ENCODE measurements around the gene ASS1. TPM values are rescaled to one million over a fixed set of nuclear protein-coding genes. Genes with fewer than 3 reads are reported as not detected.

ASS1 gene
- total and polyA plus RNA-seq, 2 of the 13 experiments (the other 11 are each of a cell fraction or from before 2014, with no cell fraction given) = 77.6 to 122 TPM

DNA sequence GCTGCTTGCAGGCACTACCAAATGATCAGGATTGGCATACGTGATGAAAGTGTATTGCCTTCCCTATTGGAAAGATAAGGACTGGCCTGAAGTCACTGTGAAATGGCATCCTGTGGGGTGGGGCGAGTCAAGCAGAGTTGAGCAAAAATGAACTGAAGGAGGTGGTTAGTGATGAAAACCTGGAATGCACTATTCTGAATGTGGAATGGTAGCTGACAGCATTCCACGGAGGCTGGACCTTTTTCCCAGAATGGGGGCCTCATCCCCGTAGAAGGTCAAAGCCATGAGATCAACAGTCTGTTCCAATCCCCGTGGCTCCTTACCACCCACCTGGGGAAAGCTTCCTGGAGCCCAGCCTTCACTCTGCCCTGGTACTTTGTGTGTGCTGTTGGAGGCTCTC lies 37.7 kb downstream of the ASS1 start:
- no peak overlapping the region for H3K27ac ChIP-seq (ENCODE audit: extremely low read length, insufficient read depth, low read length)
- H3K9me3 ChIP-seq (ENCODE audit: low read length) = no peaks in the 10 kb centered on the region
- H4K20me1 ChIP-seq (ENCODE audit: insufficient read depth, low read length) = no peaks in the 10 kb centered on the region
- no peaks in the 10 kb centered on the region for H3K79me2 ChIP-seq (ENCODE audit: insufficient read depth, low read length)
- FAIRE-seq (no peak), DNase-seq (ENCODE audit: low spot score) (no peak), ATAC-seq (no peak)
- H3K4me2 ChIP-seq (ENCODE audit: low read depth, low read length) = no peak overlapping the region
- TF ChIP-seq ZNF557 (CRISPR knock-in tag; IDR thresholded peaks at IDR 0.05) = no peak
- TF ChIP-seq, protein P1, sequence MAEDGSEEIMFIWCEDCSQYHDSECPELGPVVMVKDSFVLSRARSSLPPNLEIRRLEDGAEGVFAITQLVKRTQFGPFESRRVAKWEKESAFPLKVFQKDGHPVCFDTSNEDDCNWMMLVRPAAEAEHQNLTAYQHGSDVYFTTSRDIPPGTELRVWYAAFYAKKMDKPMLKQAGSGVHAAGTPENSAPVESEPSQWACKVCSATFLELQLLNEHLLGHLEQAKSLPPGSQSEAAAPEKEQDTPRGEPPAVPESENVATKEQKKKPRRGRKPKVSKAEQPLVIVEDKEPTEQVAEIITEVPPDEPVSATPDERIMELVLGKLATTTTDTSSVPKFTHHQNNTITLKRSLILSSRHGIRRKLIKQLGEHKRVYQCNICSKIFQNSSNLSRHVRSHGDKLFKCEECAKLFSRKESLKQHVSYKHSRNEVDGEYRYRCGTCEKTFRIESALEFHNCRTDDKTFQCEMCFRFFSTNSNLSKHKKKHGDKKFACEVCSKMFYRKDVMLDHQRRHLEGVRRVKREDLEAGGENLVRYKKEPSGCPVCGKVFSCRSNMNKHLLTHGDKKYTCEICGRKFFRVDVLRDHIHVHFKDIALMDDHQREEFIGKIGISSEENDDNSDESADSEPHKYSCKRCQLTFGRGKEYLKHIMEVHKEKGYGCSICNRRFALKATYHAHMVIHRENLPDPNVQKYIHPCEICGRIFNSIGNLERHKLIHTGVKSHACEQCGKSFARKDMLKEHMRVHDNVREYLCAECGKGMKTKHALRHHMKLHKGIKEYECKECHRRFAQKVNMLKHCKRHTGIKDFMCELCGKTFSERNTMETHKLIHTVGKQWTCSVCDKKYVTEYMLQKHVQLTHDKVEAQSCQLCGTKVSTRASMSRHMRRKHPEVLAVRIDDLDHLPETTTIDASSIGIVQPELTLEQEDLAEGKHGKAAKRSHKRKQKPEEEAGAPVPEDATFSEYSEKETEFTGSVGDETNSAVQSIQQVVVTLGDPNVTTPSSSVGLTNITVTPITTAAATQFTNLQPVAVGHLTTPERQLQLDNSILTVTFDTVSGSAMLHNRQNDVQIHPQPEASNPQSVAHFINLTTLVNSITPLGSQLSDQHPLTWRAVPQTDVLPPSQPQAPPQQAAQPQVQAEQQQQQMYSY (CRISPR knock-in tag; IDR thresholded peaks at IDR 0.05) = peak; percentile 58; the same call in 1 of the 2 replicates
- POLR2A ChIA-PET = no interaction called here
- no peaks in the 10 kb centered on the region for H3K27me3 ChIP-seq (ENCODE audit: control insufficient read depth in 1 of 2, insufficient read depth in 2 of 2, low read length in 2 of 2)
- no TSS peak for BruUV-seq (replicated peaks)
- in situ Hi-C loops (cut with HindIII; ENCODE audit: extremely low pct_ligation_motif_present, low pct_unique_long_range_greater_than_20kb) (no loop called here), intact Hi-C loops (cut with micrococcal nuclease; ENCODE audit: unreplicated experiment) (no loop called here)
- H3K36me3 ChIP-seq (replicated peaks in 1 of 2; ENCODE audit: control insufficient read depth in 1 of 2, insufficient read depth in 2 of 2, low read length in 2 of 2) = 0 out of 5 replicates have a peak, but pooled peaks cover 0 to 1% of the 10 kb centered on the region in 2 experiments
- H3K9ac ChIP-seq (ENCODE audit: insufficient read depth, low read depth, low read length) = no peak overlapping the region
- no peaks in the 10 kb centered on the region for H3K4me1 ChIP-seq (ENCODE audit: insufficient read depth, low read length)
- no peak overlapping the region for H2AFZ ChIP-seq (ENCODE audit: low read length)
- 93% methylated on average over 5 of the region's 5 CpGs for WGBS (ENCODE audit: low lambda C conversion rate)
- CTCF ChIA-PET (ENCODE audit: low intra/inter-chr PET ratio, low total read pairs) = interaction anchor here (0.9 kb wide), 1 partner anchor 22 kb away, joined by 3 read pairs; no protein-coding TSS in a partner anchor
- no peak overlapping the region for H3K4me3 ChIP-seq (replicated peaks in 1 of 3; ENCODE audit: insufficient read depth in 1 of 3, low read depth in 2 of 3, low read length in 3 of 3)

DNA sequence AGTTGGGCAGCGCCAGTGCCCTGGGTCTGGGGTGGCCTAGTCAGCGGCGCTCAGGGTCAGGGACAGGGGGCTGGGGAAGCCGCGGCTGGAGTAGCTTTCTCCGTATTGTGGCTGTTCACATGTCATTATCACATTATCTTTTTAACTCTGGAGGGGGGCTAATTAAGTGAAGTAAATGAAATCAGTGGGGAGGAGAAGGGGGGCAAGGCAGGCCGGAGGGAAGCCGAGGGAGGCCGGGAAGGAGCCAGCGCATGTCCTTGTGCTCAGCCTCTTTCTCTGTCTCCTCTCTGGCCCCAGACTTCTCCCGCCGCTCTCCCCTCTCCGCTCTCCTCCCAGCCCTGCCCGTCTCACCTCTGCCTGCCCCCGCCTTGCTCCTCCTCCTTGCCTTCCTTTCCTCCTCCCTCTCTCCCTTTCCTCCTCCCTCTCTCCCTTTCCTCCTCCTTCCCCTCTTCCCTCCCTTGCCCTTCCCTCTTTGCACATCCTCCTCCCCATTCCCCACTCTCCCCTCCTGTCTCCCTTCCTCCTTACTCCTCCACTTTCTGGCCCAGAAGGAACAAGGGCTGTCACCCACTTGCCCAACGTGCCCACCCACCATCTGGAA lies 38.7 kb downstream of the ASS1 start:
- CTCF ChIA-PET (ENCODE audit: low intra/inter-chr PET ratio, low total read pairs) = no interaction called here
- ATAC-seq = no peak
- POLR2A ChIA-PET = no interaction called here

More for the DNA sequence above, 38.7 kb downstream of the ASS1 start:
- Histone ChIP-seq H4K20me1 (ENCODE audit: insufficient read depth, low read length) (no peaks in the 10 kb centered on the region), H3K4me1 (ENCODE audit: insufficient read depth, low read length) (no peaks in the 10 kb centered on the region), H3K4me3 (replicated peaks in 1 of 3; ENCODE audit: insufficient read depth in 1 of 3, low read depth in 2 of 3, low read length in 3 of 3) (no peak overlapping the region), H3K36me3 (replicated peaks in 1 of 2; ENCODE audit: control insufficient read depth in 1 of 2, insufficient read depth in 2 of 2, low read length in 2 of 2) (0 out of 5 replicates have a peak, but pooled peaks cover 0 to 1% of the 10 kb centered on the region in 2 experiments), H3K27me3 (ENCODE audit: control insufficient read depth in 1 of 2, insufficient read depth in 2 of 2, low read length in 2 of 2) (no peaks in the 10 kb centered on the region), H3K79me2 (ENCODE audit: insufficient read depth, low read length) (no peaks in the 10 kb centered on the region), H3K9ac (ENCODE audit: insufficient read depth, low read depth, low read length) (no peak overlapping the region), H3K27ac (ENCODE audit: extremely low read length, insufficient read depth, low read length) (no peak overlapping the region), H3K4me2 (ENCODE audit: low read depth, low read length) (no peak overlapping the region), H2AFZ (ENCODE audit: low read length) (no peak overlapping the region), H3K9me3 (ENCODE audit: low read length) (no peaks in the 10 kb centered on the region)
- no TSS peak for BruUV-seq (replicated peaks)
- no peak for FAIRE-seq
- intact Hi-C loops (cut with micrococcal nuclease; ENCODE audit: unreplicated experiment) = no loop called here
- in situ Hi-C loops (cut with HindIII; ENCODE audit: extremely low pct_ligation_motif_present, low pct_unique_long_range_greater_than_20kb) = no loop called here
- no peak for DNase-seq (ENCODE audit: low spot score)
- TF ChIP-seq ZNF253 (CRISPR knock-in tag; IDR thresholded peaks at IDR 0.05; ENCODE audit: borderline replicate concordance) (no peak), HNRNPK (IDR thresholded peaks at IDR 0.05; ENCODE audit: low read depth, low read length, poor library complexity, severe bottlenecking) (peak; percentile 29)
- WGBS (ENCODE audit: low lambda C conversion rate) = 94% methylated on average over 16 of the region's 16 CpGs

All from HepG2 (cell line).